HG03571 (cell line): ENCODE data around the gene SAMD14.
"Not testable (repeated sequence)": the region's sequence is repeated elsewhere in the genome, so short reads cannot be mapped to it uniquely, and the experiment has no call there.

Experiments
- ATAC-seq: cut with Tn5 transposase; IDR thresholded peaks from one replicate; pipeline ENCODE4 v1.9.1; 2021; ENCODE audit not compliant: unreplicated experiment

The SAMD14 gene

DNA sequence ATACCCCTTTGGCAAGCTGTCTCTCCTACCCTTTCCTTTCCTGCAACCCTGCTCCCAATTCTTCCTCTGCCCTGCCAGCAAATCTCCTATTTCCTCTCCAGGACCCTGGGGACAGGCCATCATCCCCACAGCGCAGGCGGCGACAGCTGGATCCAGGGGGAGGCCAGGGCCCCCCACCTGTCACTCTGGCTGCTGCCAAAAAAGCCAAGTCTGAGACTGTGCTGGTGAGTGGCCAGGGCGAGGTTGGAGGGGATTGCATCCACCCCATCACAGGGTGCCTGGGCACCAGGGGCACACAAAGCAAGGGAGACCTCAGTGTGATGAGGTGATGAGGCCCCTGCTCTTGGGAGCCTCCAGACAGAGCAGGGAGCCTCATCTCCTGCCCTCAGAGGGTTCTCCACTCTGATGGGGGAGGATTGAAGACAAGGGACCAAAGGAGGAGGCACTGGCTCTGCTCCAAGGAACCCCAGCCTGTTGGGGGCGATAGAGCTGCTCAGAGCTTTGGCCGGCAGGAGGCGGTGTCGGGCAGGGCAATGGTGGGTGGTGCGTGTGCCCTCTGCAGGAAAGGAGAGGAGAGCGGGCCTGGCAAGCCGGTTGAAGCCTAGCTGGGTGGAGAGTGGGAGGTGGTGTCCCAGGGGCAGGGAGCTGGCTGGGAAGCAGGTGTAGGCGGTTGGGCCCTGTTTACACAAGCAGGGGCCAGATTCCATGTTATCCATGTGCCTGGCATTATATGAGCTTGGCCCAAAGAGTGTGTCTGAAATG lies 50.4 kb downstream of the SAMD14 start:
- ATAC-seq: no peak

DNA sequence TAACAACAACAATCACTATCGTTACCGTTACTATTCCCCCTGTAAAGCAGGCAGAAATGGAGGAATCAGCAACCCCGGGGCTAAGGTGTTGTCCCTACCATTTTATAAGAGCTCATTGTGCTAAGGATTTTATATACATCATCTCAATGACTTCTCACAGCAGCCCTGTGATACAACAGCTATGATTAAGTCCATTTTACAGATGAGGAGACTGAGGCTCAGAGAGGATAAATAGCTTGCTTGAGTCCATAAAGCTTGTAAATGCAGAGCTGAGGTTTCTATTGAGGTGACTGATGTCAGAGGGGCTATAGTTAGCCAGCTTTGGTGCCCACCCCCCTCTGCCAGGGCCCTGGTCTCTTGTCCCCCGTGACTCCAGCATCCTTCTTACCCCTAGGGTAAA lies 51.5 kb downstream of the SAMD14 start:
- ATAC-seq: no peak

DNA sequence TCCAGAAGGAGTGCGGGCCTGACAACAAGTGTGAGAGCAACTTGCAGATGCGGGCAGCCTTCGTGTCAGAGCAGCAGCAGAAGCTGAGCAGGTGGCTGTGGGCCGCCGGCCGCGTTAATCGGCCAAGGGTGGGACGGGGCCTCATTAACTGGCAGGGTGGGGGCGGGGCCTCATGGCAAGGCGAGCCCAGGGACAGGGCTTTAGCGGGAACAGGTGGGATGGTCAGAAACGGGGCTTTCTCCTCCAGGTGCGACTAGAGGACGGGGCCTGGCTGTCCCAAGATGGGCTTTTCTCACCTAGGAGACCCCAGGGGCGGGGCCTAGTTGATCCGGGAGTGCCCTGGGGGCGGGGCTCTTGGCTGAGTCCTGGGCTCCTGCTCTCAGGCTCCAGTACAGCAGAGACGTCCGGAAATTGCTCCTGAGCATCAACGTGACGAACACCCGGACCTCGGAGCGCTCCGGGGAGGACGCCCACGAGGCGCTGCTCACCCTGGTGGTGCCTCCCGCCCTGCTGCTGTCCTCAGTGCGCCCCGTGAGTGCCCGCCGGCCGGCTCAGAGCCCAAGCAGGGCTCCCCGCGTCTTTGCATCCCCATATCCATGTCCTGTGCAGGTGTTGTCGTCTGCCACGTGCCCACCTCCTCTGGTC lies 53.2 kb downstream of the SAMD14 start:
- ATAC-seq: no peak

DNA sequence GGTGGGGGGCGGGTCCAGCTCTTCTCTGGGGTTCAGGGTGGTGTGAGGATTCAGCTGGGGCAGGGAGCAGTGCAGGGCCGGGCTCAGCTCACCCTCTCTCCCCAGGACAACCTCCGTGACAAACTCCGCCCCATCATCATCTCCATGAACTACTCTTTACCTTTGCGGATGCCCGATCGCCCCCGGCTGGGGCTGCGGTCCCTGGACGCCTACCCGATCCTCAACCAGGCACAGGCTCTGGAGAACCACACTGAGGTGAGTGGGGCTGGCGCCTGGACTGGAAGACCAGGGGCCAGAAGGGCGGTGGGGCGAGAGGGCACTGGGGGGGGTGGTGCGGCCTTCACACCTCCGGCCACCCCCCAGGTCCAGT lies 53.8 kb downstream of the SAMD14 start:
- no peak for ATAC-seq

DNA sequence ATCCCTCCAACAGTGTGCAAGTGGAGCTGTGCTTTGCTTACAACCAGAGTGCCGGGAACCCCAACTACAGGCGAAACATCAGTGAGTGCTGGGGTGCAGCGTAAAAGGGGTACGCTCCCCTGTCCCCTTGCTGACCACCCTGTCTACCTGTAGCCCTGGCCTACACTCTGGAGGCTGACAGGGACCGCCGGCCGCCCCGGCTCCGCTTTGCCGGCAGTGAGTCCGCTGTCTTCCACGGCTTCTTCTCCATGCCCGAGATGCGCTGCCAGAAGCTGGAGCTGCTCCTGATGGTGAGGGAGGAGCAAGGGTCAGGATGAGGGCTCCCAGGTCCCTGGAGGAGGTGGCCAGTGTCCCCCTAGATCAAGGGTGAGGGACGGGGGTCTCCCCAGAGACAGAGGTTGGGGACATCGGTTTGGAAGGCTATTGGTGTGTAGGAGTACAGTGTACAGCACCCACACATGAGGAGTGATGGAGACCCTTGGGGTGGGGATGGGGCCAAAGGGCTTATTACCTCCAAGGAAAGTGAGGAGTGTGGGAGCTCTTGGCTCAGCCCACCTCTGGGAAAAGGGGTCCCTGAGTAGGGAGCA lies 54.4 kb downstream of the SAMD14 start:
- ATAC-seq: no peak

DNA sequence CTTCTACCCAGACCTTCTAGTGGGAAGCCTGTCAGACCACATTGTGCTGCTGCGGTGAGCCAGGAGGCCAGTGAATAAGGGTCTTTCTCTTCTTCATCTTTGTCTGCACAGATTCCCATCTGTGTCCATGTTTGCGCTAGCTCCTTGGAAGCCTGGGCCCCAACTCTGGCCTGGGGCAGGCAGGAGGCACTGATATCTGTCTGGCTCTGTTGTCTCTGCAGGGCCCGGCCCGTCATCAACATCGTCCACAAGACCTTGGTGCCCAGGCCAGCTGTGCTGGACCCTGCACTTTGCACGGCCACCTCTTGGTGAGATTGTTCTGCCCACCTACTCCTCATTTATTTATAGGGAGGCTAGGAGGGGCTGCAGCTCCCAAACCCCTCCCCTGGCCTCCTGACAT lies 55.7 kb downstream of the SAMD14 start:
- no peak for ATAC-seq

DNA sequence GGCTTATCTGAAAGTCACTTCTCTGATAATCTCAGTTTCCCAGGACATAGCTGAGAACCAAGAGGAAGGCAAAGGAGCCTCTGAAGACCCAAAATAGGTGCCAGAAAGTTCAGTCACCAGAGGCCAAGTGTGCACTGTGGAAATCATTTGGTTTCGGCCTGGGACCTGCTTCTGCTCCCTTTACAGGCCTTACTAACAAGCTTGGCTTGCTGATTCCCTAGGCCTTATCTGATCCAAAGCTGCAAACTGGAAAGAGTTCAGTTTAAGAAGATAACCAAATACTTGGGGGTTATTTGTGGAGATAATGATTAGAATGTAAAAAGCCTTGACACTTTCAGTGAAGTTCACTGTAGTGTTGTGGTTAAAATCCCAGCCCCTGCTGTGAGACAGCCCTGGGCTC lies 57.0 kb downstream of the SAMD14 start:
- no peak for ATAC-seq

DNA sequence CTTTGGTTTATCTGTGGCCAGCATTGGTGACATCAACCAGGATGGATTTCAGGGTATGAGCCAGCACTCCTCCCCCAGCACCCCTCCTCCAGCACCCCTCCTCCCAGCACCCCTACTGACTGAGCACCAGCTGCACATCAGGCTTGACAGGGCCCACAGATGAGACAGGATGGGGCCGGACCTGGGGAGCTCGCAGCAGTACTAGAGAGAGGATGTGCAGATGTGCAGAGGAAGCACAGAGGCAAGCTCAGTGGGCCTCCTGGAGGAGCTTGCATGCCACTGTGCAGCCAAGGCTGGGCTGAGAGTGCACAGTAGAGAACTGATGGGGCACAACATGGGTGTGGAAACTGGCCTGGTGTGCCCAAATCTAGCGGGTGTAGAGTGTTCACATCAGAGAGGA lies 57.8 kb downstream of the SAMD14 start:
- ATAC-seq: no peak

DNA sequence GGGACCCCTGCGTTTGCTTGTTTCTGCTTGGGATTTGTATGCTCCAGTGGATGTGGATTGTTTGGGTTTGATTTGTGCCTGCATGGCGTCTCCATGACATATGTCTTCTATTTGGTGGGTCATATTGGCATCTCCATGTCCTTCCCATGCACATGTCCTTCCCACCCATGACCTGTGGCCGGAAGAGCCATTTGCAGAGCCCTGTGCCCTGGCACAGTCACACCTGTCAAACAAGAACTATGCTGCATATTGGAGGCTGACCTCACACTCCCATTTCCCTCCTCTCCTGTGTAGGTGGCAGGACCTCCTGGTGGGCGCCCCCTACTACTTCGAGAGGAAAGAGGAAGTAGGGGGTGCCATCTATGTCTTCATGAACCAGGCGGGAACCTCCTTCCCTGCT lies 58.3 kb downstream of the SAMD14 start:
- ATAC-seq: no peak

DNA sequence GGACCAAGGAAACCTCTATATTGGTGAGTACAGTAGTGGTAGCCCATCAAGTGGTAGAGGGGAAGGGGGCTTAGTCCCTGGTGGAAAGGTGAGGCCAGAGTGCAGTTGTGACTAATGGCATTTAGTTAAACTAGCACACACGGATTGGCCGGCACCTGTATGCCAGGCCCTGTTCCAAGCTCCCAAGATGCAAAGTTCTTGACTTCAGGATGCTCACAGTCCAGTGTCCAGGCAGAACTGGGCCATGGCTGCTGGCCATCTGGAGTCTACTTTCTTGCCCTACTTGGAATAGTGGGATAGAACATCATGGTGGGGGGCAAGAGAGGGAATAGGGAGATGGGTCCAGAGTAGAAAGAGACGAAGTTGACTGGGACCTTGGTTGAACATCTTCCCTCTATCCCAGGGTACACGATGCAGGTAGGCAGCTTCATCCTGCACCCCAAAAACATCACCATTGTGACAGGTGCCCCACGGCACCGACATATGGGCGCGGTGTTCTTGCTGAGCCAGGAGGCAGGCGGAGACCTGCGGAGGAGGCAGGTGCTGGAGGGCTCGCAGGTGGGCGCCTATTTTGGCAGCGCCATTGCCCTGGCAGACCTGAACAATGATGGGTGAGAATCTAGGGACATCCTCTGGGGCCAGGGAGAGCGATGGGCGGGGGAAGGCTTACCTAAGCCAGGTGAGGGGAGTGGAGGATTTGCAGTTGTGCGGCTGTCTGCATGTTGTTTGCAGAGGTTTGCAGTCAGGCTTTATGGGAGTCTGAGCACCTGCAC lies 58.9 kb downstream of the SAMD14 start:
- ATAC-seq: no peak

DNA sequence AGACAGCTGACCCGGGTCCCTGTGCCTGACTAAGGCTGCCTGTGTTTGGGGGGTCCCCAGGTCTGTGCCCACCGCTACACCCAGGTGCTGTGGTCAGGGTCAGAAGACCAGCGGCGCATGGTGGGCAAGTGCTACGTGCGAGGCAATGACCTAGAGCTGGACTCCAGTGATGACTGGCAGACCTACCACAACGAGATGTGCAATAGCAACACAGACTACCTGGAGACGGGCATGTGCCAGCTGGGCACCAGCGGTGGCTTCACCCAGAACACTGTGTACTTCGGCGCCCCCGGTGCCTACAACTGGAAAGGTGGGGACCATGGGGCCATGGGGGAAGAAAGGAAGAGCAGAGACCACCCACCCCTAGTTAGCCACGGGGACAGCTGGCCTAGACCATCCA lies 62.0 kb downstream of the SAMD14 start:
- ATAC-seq: no peak

DNA sequence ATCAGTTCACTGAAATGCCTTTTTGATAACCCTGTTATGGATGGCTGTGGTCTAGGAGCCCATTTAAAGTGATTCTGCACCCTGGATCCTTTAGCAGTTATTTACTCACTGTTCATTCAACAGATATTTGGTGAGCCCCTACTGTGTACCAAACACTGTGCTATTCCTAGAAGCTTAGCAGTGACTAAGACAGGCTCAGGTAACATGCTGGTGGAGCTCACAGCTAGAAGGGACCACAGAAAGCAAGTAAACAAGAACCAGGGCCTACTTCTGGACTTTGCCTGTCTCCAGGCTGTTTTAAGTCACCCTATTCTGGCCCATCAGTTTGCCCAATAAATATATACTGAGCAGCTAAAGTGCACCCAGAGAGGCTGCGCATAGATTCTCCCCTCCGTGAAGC lies 63.0 kb downstream of the SAMD14 start:
- ATAC-seq: no peak

DNA sequence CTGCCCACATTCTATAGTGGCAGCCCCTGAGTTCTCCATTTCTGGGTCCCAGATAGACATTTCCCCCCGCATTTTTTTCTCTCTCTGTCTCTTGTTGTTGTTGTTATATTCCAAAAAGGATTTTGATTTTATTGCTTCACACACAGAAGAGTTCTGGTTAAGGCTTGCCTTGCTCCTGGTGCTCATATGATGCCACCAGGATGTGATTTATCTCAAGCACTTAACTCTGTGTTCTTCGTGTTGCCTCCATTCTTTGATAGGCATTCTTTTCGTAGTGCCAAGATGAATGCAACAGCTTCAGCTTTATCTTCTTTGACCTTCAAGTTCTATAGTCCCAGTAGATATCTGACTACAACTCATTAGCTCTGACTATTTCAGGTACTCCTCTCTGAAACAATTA lies 64.9 kb downstream of the SAMD14 start:
- no peak for ATAC-seq

DNA sequence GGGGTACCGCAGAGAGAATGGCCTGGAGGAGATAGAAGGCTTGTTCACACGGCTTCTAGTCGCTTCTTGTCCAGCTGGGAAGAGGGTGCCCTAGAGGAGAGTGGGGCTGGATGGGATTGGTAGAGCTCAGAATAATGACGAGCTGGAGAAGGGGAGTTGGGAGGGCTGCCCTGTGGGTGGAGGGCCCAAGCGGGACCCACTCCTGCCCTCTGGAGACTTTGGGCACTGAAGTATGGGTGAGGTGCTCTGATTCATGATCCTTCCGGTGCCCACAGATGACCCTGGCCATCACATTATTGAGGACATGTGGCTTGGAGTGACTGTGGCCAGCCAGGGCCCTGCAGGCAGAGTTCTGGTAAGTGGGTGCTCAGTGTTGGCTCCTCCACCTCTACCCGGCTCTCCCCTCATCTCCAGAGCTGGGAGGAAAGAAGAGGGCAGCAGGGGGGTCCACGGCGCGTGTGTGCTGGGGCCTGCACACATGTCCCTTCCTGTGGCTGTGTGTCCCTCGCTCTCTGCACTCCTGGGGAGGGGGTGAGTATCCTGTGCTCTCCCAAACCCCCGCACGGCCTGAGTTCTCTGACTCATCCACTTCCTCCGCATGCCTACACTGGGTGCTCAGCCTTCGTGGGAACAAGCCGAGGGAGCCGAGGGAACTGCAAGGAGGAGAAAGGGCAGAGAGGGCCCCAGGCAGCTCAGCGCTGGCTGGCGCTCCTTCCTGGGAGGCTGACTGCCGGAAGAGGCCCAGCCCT lies 65.5 kb downstream of the SAMD14 start:
- no peak for ATAC-seq

DNA sequence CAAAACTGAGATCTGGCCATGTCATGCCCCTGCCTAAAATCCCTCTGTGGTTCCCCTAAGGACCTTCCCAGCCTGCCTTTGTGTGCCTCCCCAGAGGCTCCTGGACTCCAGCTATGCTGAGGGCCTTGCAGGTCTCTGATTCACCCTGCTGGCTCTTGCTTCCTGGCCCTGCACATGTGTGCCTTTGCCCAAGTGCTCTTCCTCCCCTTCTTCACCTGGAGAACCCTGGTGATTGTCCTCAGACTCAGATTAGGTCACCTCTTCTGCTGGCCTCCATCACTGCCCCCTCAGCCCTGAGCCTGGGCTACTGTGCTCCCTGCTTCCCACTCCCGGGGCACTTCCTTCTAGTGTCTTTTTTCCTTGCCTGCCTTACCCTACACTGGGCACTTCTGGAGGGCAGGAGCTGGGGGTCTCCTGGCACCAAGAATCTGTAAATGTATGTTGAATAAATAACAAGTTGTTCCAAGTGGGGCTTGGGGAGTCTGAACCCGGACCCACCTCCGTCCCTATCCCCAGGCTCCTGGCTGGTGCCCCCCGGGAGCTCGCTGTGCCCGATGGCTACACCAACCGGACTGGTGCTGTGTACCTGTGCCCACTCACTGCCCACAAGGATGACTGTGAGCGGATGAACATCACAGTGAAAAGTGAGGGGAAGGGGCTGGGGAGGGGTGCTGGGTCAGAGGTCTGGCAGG lies 66.3 kb downstream of the SAMD14 start:
- ATAC-seq: no peak

DNA sequence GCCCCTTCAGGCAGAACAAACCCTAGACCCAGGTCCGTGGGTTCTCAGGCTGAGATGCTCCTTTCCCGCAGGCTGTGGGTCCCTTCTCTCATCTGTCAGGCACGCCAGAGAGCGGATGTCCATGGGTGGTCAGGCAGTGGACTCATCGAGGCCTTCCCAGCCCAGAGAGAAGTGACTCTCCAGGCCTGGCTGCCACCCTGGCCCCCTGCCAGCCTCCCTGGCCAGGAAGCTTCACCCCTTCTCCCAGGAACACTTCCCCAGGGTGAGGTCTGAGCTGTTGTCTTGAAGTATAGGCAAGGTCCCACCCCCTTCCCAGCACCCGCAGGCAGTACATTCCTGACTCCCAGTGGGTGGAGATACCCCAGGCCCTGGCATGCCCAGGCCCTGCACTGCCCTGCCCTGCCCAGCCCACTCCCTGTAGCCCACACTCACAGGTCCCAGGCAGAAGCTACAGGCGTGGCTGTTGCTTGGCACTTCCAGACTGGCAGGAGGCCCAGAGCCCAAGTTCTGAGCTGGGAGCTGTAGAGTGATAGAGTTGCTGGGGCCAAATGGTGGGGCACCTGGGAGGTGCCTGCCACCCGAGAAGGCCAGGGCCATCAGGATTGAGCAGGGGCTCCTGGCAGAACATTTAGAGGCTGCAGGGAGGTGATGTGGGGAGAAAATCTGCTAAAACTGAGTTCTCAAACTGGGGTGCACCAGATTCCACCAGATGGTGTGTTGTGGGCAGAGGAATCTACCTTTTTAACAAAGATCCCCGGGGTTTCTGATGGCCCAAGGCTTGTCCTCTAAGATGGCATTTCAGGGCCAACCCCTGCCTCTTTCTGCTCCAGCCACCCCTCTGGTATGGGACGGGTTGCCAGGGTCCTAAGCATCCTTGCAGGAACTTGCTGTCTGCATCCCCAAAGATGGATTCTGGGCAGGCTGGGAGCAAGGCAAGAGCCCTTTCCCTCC lies 67.4 kb downstream of the SAMD14 start:
- no peak for ATAC-seq

DNA sequence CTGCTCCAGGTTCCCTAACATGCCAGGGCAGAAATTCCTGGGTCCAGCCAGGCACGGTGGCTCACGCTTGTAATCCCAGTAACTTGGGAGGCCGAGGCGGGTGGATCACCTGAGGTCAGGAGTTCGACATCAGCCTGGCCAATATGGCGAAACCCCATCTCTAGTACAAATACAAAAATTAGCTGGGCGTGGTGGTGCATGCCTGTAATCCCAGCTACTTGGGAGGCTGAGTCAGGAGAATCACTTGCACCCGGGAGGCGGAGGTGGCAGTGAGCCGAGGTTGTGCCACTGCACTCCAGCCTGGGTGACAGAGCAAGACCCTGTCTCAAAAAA lies 68.3 kb downstream of the SAMD14 start:
- ATAC-seq: not testable (repeated sequence)

DNA sequence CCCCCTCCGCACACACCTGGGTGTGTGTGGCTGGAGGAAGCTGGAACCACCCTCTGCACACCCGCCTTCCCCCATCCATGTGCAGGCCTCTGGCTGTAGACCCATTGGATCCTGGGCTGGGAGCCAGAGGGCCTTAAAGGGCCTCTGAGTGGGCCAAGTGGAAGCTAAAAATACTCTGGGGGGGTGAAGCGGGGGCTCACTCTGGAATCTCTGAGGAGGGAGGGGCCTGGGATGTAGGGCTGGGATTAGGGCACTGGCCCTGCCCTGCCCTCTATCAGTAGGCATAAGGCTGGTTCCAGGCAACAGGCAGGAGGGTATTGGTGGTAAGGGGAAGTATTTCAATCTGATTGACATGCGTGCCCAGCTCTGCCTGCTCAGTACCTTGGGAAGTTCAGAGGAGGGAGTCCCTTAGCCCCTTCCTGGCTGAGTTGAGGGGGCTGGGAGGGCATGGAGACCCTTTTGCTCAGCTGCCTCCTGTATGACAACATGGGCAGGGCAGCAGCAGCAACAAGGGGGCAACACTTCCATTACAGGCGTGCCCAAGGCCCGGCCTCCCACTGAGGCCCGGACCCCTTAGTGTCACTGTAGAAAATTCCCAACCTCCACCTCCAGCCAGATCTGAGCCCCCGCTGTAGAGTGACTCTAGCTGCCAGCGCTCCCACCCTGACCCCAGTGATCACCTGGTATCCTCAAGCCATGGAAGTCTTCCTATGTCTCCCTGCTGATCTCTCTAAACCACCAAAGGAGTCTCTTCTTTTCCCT lies 68.8 kb downstream of the SAMD14 start:
- no peak for ATAC-seq
